Smooth muscle cell (in vitro differentiated cells): ENCODE results near the gene COL26A1. TPM values are rescaled to one million over a fixed set of nuclear protein-coding genes. Genes with fewer than 3 reads are reported as not detected.

Experiments used
- DNase-seq: peaks from one replicate; lab custom pipeline; 2025; ENCODE audit not compliant: unreplicated experiment; lab: John Stamatoyannopoulos, UW
- H2AFZ ChIP-seq: fragments of 200-600 bp; sonication (generic); 2 replicates; pipeline ENCODE4 v1.6.0; 2016; ENCODE audit warnings: antibody characterized with exemption, low read depth, mild to moderate bottlenecking
- H3F3A ChIP-seq: fragments of 200-600 bp; sonication (generic); 2 replicates; pipeline ENCODE4 v1.6.0; 2017; ENCODE audit warnings: antibody characterized with exemption, low read depth
- H3K27ac ChIP-seq: fragments of 200-600 bp; sonication (generic); 2 replicates; pipeline ENCODE4 v1.5.1; 2016; ENCODE audit warnings: low read depth, mild to moderate bottlenecking
- H3K27me3 ChIP-seq: fragments of 200-600 bp; sonication (generic); 2 replicates; pipeline ENCODE4 v1.6.1; 2016; ENCODE audit warnings: low read depth, mild to moderate bottlenecking
- H3K36me3 ChIP-seq: fragments of 200-600 bp; sonication (generic); 2 replicates; pipeline ENCODE4 v1.5.1; 2016; ENCODE audit warnings: low read depth
- H3K4me1 ChIP-seq: fragments of 200-600 bp; sonication (generic); 2 replicates; pipeline ENCODE4 v1.5.1; 2016; ENCODE audit warnings: low read depth
- H3K4me2 ChIP-seq: fragments of 200-600 bp; sonication (generic); 2 replicates; pipeline ENCODE4 v1.6.0; 2016; ENCODE audit warnings: mild to moderate bottlenecking
- H3K4me3 ChIP-seq: fragments of 200-600 bp; sonication (generic); 2 replicates; pipeline ENCODE4 v1.5.1; 2016; ENCODE audit warnings: mild to moderate bottlenecking
- H3K79me2 ChIP-seq: fragments of 200-600 bp; sonication (generic); 2 replicates; pipeline ENCODE4 v1.6.0; 2016; ENCODE audit warnings: low read depth, mild to moderate bottlenecking
- H3K9ac ChIP-seq: fragments of 200-600 bp; sonication (generic); 2 replicates; pipeline ENCODE4 v1.6.0; 2016; ENCODE audit warnings: low read depth
- H3K9me3 ChIP-seq: fragments of 200-600 bp; sonication (generic); replicated peaks from 2 replicates; pipeline ENCODE4 v1.5.1; 2016; ENCODE audit warnings: low read depth
- H4K20me1 ChIP-seq: fragments of 200-600 bp; sonication (generic); 2 replicates; pipeline ENCODE4 v1.6.0; 2016; ENCODE audit warnings: low read depth
- CTCF ChIP-seq: fragments of 200-600 bp; sonication (generic); IDR thresholded peaks from 2 replicates; pipeline ENCODE4 v1.5.1; 2017; ENCODE audit warnings: borderline replicate concordance, mild to moderate bottlenecking, antibody characterized with exemption; ENCODE audit not compliant: insufficient read depth, poor library complexity, severe bottlenecking
- WGBS: methylation state at CpG from one replicate; pipeline ENCODE4 v1.1.7; 2016; ENCODE audit warnings: low lambda C conversion rate; 5-methylcytosine and 5-hydroxymethylcytosine counted together
- polyA plus RNA-seq: library from polyadenylated mRNA; unstranded; fragments of >200 nt; fragmentation: Nextera tagmentation; extraction: Ambion mirVana; gene quantifications from 2 replicates; pipeline ENCODE4 v1.2.1, GENCODE V29; 2016
- total RNA-seq: library from RNA; depleted of rRNA; stranded (reverse); fragments of >200 nt; gene quantifications from 2 replicates; pipeline ENCODE4 v1.2.3, GENCODE V29; 2014

Gene COL26A1
- total and polyA plus RNA-seq, 2 experiments from 2014 or later, result 4.9 to 13.2 TPM

- Histone ChIP-seq H3K4me2 (no peak overlapping the region), H3K79me2 (no peaks in the 10 kb centered on the region), H3K4me1 (no peaks in the 10 kb centered on the region), H3K27me3 (no peaks in the 10 kb centered on the region), H3K4me3 (no peak overlapping the region), H4K20me1 (no peaks in the 10 kb centered on the region), H2AFZ (no peak overlapping the region), H3K36me3 (no peaks in the 10 kb centered on the region), H3K27ac (no peak overlapping the region), H3K9me3 (no peaks in the 10 kb centered on the region), H3F3A (no peaks in the 10 kb centered on the region), H3K9ac (no peak overlapping the region)
- WGBS, result over 99% methylated on average over 4 of the region's 4 CpGs
- TF ChIP-seq CTCF, result no peak
- no peak for DNase-seq
Measured at GRCh38 chr7:101532400-101533102, 169.9 kb downstream of the COL26A1 start.

- H3K27ac ChIP-seq, result no peak overlapping the region
- DNase-seq, result no peak
- no peaks in the 10 kb centered on the region for H3K79me2 ChIP-seq
- H3K9me3 ChIP-seq, result no peaks in the 10 kb centered on the region
- no peak overlapping the region for H3K4me2 ChIP-seq
- no peak for TF ChIP-seq CTCF
- no peaks in the 10 kb centered on the region for H3K4me1 ChIP-seq
- H3F3A ChIP-seq, result no peaks in the 10 kb centered on the region
- WGBS, result 90% methylated on average over 7 of the region's 7 CpGs
- no peaks in the 10 kb centered on the region for H3K27me3 ChIP-seq
- H3K36me3 ChIP-seq, result no peaks in the 10 kb centered on the region
- no peak overlapping the region for H3K4me3 ChIP-seq
- H4K20me1 ChIP-seq, result no peaks in the 10 kb centered on the region
- no peak overlapping the region for H2AFZ ChIP-seq
- no peak overlapping the region for H3K9ac ChIP-seq
Measured at GRCh38 chr7:101533103-101533465, 170.4 kb downstream of the COL26A1 start.

- no peak for DNase-seq
- no peaks in the 10 kb centered on the region for H3K9me3 ChIP-seq
- H4K20me1 ChIP-seq, result no peaks in the 10 kb centered on the region
Measured at GRCh38 chr7:101534015-101534803, 171.5 kb downstream of the COL26A1 start.

More at GRCh38 chr7:101534015-101534803, 171.5 kb downstream of the COL26A1 start:
- no peak overlapping the region for H3K27ac ChIP-seq
- H3K4me2 ChIP-seq, result no peak overlapping the region
- H2AFZ ChIP-seq, result no peak overlapping the region
- H3F3A ChIP-seq, result no peaks in the 10 kb centered on the region
- H3K9ac ChIP-seq, result no peak overlapping the region
- 88% methylated on average over 8 of the region's 8 CpGs for WGBS
- TF ChIP-seq CTCF, result no peak
- no peaks in the 10 kb centered on the region for H3K36me3 ChIP-seq
- no peak overlapping the region for H3K4me3 ChIP-seq
- H3K4me1 ChIP-seq, result no peaks in the 10 kb centered on the region
- H3K79me2 ChIP-seq, result no peaks in the 10 kb centered on the region
- no peaks in the 10 kb centered on the region for H3K27me3 ChIP-seq
